22Rv1 (cell line): ENCODE measurements around the gene DNAJC4.

ENCODE experiments used
- ZFX ChIP-seq: fragments of 450-650 bp; IDR thresholded peaks from 2 replicates; pipeline ENCODE4 v1.6.1; 2017; ENCODE audit warnings: antibody characterized with exemption, borderline replicate concordance
- TF ChIP-seq, protein P1 (sequence below): fragments of 450-650 bp; IDR thresholded peaks from 2 replicates; pipeline ENCODE4 v1.5.1; 2017; ENCODE audit warnings: mild to moderate bottlenecking

DNA sequence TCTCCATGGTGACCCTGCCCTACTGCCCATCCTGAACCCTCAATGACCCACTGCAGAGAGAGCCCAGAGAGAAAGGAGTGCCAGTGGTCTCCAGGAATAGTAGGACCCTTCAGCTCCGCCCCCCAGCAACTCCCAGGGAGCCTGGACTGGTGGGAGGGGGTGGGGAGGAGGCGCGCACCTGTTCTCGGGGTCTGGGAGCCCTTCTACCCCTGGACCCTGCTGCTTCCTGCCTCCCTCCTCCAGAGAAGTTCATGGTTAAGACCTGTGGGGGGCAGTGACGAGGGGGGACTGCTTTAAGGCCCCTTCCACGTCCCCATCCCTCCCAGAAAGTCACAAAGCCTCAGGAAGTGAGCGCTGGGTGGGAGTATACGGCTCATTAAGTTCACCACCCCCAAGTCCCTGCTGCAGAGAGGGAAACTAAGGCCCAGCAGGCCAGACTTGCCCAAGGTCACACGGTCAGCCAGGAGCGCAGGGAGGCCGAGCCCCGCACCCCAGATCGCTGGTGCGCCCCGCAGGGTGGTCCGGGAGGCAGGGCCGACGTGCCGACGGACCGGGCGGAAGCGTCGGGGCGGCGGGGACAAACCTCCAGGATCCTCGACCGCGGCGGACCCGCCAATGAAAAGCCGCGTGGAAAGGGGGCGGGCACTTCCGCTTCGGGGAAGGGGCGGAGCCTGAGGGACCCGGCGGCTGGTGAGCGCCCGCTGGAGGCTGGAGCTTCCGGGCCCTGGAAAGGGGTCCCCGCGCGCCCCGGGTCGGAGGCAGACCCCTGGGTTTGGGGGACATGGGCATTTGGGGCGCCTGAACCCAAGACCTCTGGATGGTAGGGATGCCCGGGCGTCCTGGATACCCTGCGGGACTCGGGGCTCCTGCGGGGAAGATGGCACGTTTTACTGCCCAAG lies 4.5 kb upstream of the DNAJC4 start, which contains the start of the genes NUDT22 and TRPT1:
- TF ChIP-seq, protein P1, sequence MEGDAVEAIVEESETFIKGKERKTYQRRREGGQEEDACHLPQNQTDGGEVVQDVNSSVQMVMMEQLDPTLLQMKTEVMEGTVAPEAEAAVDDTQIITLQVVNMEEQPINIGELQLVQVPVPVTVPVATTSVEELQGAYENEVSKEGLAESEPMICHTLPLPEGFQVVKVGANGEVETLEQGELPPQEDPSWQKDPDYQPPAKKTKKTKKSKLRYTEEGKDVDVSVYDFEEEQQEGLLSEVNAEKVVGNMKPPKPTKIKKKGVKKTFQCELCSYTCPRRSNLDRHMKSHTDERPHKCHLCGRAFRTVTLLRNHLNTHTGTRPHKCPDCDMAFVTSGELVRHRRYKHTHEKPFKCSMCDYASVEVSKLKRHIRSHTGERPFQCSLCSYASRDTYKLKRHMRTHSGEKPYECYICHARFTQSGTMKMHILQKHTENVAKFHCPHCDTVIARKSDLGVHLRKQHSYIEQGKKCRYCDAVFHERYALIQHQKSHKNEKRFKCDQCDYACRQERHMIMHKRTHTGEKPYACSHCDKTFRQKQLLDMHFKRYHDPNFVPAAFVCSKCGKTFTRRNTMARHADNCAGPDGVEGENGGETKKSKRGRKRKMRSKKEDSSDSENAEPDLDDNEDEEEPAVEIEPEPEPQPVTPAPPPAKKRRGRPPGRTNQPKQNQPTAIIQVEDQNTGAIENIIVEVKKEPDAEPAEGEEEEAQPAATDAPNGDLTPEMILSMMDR: peak; percentile 41
- no peak for TF ChIP-seq ZFX
